NCI-H526 treated with DMSO at 0.1 percent for 48 hours (cell line): Measurements from ENCODE around the gene RHEX.
"Not testable (repeated sequence)": the region's sequence is repeated elsewhere in the genome, so short reads cannot be mapped to it uniquely, and the experiment has no call there.

Experiments used
- DNase-seq: peaks from one replicate; lab custom pipeline; 2025; lab: John Stamatoyannopoulos, UW

RHEX gene

DNA sequence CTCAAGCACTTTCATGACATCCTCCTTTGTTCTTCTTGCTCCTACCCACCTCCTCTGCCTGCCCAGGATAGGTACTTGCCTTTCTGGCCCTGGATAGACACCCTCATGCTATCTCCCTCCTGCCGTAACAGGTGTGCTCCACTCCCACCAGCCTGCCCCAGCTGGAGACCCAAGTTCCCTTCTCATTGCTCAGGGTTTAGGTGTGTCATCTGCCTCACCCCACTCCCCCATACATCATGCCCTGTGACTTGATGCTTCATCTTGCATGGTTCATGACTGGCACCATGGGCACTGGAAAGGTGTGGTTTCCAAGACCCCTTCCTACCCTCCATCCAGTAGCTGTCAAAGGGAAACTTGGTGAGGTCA, 5.9 kb downstream of the RHEX start:
- no peak for DNase-seq

DNA sequence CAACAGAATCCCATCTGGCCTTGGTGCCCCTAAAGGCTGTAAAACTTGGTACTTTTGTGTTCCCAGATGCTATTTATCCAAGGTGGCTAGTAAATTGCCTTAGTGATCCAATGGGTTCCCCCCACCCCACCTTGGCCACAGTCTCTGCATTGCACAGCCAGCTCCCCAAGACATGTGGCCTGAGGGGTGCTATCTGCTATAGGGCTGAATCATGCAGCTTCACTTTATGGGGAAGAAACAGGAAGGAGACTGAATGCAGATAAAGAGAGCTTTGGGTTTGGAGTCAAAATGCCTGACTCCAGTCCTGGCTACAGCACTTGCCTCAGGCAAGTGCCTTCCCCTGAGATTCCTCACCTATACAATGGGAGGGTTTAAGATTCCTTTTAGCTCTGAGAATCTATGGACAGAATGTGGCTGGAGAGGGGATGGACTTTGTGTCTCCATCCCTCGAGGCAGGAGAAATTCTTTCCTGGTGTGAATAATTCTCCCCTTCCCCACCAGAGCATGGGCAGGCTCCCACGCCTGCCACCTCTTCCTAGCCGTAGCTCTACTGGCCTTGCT, 6.5 kb downstream of the RHEX start:
- DNase-seq = no peak

DNA sequence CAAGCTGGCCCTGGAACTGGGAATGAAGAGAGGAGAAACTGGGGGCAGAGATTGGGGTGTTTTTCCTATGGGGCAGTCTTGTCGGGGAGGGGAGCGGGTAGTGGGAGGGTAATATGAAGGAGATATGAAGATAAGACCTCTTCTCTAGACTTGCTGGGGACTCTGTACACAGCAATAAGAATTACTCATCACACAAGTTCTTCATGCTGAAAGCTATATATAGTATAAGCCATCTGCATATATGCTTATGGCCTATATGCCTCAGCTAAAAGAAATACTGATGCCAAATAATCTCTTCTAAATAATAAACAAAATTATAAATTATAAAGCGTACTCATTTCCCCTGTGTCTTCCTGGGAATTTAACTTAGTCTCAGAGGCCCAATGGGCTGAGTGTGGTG, 7.9 kb downstream of the RHEX start:
- no peak for DNase-seq

DNA sequence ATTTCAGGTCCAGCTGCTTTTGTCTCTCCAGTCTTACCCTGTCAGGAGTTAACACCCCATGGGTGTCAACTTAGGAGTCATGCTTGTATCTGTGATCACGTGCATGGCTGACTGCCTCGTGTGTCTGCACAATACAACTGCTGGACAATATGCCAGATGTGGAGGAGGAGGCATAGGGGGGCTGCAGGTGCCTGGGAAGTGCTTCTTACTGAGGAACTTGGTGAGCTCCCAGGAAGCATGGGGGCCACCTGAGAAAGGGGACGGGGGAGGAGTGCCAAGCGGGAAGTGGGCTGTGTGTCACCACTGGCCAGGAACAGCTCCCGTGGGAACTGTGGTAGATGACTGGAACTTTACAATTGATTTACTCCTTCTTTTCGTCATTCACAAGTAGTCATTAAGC, 9.5 kb downstream of the RHEX start:
- no peak for DNase-seq

DNA sequence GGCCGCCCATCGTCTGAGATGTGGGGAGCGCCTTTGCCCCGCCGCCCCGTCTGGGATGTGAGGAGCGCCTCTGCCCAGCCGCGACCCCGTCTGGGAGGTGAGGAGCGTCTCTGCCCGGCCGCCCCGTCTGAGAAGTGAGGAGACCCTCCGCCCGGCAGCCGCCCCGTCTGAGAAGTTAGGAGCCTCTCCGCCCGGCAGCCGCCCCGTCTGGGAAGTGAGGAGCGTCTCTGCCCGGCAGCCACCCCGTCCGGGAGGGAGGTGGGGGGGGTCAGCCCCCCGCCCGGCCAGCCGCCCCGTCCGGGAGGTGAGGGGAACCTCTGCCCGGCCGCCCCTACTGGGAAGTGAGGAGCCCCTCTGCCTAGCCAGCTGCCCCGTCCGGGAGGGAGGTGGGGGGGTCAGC, 11.0 kb downstream of the RHEX start:
- DNase-seq = not testable (repeated sequence)

DNA sequence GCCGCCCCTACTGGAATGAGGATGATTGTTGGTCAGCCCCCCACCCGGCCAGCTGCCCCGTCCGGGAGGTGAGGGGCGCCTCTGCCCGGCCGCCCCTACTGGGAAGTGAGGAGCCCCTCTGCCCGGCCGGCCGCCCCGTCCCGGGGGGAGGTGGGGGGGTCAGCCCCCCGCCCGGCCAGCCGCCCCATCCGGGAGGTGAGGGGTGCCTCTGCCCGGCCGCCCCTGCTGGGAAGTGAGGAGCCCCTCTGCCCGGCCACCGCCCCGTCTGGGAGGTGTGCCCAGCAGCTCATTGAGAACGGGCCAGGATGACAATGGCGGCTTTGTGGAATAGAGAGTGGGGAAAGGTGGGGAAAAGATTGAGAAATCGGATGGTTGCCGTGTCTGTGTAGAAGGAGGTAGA, 11.5 kb downstream of the RHEX start:
- DNase-seq = not testable (repeated sequence)

DNA sequence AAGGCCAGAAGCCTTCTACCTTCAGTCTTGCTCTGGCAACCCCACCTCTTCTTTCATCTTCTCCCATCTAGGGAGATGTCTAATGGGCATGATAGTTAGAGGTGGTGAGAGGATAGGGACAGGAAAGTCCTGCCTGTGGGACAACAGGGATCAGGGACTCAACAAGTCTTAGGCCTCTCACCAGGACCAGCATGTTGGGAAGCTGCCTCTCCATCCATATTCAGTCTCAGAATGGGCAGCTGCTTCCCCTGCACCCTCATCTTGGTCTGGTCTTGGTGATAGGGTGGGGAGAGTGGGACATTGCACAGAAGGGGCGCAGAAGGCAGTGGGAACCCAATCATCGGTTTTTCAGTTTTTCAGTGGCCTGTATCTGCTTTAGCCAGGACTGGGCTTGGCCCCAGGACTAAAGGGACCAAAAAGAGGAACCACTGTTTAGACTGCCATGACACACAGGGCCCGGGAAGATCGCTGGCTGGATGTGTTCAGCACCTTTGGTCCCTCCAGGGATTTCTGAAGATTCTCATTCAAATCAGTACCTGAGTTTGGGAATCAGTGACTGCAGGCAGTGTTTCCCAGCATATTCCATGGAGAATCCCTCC, 12.7 kb downstream of the RHEX start:
- DNase-seq = no peak

DNA sequence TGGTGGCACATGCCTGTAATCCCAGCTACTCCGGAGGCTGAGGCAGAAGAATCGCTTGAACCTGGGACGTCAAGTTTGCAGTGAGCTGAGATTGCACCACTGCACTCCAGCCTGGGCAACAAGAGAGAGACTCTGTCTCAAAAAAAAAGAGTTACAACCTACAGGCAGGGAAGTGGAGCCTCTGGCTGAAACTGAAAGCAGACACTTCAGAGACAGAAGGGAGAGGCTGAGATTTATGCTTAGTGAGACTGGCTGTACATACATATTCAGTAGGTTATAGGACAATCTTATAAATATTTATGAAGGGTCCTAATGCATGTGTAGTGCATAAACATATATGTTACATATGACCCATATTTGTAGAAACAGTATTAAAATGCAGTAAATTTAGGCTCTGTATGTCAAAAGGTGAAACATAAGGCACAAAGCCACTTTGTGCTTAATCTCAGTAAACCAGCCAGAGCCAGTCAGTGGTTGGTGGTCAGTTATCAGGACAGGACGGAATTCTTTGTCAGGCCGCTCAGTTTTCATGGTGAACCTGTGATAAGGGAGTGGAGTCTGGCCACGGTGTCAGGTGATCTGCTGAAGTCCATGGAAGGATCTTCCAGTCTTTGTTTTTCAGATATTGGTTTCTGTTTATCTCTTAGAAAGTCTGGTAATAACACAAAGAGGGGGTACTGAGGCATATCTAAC, 13.7 kb downstream of the RHEX start:
- no peak for DNase-seq

DNA sequence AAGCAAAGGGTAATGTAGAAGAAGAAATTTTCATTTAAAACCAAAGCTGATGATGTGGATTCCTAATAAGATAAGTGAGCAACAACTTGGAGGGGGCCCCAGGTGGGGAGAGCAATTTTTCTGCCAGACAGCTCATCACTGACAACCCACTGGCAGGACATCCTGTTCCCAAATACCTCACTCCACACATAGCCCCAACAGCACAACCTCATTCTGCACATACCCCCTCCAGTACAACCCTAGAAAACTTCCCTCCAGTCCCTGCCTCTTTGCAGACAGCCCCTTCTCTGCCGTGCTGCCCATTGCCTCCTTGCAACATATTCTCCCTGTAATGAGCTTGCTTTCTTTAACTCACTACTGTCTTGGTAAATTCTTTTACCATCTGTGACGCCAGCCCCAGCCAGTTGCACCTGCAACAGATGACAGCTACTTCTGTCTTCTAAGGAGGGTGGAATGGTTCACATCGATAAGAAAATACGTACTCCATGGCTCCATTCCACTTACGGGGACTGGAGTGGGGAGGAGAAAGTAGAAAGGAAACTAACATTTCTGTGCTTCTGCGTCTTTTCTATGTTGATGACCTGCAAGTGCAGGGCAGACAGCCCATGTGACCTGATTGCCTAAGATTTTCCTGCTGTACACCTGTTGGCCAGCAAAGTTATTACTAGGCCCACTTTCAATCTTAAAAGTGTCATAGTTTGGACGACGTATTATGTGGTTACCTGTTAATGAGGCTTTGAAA, 14.7 kb downstream of the RHEX start:
- DNase-seq = no peak

DNA sequence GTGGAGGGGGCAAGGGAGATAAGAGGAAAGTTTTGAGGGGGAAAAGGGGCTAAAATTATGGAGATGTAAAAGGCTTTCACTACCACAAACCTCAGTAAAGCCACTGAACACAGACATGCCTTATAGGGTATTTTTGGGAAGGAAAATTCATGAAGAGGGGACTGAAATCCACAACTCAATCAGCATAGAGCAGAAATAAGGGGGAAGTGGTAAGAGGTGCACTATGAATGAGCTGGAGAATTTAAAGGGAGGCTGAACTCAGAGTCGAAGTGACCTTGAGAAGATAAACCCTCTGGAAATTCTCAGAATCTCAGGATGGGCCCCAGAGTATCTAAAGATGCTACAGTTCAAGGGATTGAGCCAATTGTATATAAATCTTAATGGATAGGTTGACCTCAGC, 15.3 kb downstream of the RHEX start:
- no peak for DNase-seq

DNA sequence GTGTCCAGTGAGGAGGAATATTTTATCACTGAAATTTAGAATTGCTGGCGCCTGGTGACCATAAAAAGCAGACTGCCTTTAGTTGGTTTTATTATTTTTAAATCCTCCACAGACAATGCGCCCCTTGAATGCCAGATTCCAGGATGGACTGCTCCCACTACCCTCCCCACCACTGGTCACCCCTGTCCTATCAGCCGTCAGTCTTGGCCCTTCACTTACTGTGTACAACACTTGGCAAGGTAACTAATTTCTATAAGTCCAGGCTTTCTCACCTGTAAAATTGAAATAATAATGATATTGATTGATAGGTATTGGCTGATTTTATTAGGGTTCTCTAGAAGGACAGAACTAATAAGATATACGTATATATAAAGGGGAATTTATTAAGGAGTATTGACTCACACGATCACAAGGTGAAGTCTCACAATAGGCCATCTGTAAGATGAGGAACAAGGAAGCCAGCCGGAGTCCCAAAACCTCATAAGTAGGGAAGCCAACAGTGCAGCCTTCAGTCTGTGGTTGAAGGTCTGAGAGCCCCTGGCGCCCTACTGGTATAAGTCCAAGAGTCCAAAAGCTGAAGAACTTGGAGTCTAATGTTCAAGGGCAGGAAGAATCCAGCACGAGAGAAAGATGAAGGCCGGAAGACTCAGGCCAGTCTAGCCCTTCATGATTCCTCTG, 17.8 kb downstream of the RHEX start:
- no peak for DNase-seq

DNA sequence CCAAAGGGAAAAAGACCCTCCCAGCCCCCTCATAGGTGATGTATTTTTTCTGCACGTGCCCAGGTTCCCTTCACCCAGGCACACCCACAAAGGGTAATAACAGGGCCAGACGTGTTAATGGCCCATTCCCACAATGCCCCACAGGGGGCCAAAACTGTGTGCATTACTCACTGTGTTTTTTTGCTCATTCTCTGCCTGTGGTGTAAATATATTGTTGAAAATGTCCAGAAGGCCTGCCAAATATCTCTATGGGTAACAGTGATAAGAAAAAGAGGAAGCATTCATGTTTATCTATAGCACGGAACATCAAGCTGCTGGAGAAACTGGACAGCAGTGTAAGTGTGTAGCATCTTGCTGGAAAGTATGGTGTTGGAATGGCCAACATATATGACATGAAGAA, 21.9 kb downstream of the RHEX start:
- no peak for DNase-seq

DNA sequence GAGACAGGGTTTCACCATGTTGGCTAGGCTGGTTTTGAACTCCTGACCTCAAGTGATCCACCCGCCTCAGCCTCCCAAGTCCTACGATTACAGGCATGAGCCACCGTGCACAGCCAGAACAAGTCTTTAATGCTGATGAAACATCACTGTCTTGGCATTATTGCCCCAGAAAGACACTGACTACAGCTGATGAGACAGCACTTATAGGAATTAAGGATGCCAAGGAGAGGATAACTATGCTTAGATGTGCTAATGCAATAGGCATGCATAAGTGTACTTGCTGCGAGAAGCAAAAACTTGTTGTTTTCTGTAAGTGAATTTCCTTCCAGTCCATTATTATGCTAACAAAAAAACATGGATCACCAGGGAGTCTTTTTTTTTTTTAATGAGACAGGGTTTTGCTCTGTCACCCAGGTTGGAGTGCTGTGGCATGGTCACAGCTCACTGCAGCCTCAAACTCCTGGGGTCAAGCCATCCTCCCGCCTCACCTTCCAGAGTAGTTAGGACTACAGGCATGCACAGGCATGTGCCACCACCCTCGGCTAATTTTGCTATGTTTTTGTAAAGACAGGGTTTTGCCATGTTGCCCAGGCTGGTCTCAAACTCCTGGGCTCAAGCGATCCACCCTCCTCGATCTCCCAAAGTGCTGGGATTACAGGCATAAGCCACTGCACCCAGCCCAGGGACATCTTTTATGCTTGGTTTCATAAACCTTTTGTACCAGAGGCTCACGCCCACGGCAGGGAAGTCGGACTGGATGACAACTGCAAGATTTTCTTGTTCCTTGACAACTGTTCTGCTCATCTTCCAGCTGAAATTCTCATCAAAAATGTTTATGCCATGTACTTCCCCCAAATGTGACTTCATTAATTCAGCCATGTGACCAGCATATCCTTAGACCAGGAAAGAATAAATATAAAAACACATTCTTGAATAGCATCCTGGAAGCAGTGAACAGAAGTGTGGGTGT, 23.1 kb downstream of the RHEX start:
- DNase-seq = no peak

DNA sequence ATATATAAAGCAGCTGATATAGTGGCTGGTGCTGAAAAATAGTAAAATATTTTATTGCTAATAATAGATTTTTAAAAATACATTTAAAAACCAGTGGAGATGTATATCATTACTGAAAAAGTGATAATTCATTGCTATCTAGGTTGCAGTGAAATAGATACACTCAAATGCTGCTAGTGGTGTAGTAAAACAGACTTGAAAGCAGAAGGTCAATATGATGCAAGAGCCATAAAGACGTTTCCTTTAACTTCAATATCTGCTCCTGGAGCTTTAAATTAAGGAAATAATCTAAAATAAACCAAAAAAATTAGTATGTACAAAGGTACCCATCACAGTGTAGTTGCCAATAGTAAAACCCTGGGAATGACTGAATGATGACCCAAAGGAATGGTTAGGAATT, 26.2 kb downstream of the RHEX start:
- no peak for DNase-seq

DNA sequence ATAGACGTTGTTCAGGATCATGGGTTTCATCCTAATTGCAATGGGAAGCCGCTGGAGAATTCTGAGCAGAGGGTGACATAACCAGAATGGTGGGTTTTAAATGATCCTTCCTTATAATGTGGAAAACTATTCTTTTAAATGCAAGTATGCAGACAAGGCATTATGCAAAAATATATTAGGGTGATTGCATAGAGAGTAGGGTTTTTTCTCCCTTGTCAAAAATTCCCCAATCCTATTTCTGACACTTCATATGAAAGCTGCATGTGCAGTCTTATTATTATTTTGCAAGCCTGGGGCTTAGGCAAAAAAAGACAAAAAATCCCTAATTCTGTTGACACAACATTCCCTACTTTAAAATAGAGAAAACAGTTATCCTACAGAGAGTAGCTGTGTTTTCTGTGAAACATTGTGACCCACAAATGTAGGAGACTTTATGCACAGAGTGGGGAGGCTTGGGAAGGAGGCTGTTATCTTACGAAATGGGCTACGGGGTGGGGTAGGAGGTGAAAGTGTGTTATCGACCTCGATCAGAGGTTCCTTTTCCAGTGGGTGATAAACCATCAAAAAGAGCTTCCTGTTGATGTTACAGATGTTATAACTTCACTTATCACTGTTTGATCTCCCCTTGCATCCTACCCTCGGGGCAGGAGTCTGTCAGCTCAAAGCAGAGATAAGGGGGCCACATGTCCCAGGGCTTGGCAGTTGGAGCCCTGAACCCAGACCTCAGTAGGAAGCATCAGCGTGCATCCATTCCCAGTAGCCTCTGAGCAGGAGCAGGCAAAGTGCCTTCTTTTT, 27.2 kb downstream of the RHEX start:
- no peak for DNase-seq

DNA sequence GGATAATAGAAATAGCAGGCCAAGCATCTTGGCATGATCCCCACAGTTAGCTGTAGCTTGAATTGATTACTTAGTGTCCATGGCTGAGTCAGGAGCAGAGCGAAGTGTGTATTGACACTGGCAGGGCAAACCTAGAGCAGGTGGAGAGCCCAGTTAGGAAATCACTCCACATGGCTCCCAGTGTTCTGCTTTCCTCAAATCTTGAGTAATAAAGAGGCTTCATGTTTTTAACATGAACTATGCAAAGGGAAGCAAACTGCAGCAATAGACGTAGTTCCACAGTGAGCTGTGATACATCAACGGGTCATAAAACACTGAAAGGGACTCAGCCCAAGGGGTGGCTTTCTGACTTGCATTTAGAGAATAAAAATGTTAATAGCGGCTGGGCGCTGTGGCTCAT, 28.9 kb downstream of the RHEX start:
- no peak for DNase-seq

DNA sequence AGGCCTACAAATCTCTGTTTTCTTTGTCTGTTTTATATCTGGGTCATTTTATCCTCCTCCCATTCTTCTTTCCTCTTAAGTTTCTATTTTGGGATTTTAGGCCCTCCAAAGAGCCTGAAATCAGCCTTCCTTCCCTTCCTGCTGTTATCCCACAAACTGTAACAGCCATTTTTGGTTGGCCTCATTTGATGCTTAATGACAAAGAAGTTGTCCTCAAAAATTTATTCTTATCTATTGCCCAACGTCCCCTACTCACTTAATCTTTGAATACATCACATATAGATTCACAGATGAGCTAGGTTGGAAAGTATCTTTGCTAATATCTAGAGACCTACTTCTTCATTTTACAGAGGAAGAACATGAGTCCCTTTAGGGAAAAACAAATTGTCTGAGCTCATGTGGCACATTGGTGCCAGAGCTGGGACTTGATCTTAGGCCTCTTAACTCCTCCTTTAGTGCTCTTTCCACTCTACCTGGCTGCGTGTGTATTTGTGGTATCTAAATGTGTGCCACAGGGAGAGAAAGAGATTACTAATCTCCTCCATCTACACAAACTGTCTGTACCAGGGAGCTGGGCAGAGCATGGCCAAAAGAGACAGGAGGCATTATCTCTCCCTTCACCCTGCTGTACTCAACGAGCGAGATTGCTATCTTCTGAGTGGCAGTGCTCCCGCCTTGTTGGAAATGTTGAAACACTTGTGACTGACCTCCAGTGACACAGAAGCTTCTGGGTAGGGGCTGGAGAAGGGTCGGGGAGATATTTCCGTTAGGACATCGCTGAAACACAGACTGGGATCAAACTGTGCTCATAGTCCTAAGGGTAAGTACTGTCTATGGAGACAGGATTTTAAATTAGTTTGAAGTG, 30.1 kb downstream of the RHEX start:
- DNase-seq = no peak

DNA sequence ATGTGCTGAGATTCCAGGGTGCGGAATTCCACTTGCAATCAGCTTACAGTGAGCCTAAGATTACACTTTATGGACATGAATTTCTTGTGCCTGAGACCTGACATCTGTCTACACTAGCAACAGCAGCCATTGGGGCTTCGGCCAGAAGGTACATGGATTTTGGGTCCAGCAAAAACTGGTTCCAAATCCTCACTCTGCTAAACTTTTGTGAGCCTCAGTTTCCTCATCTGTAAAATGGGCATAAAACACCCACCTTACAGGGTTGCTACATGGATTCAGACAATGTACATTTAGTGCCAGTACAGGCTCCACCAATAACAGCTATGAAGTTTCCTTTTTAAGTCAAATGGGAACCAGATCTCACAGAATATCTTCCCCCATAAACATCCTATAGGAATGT, 30.8 kb downstream of the RHEX start:
- DNase-seq = no peak

DNA sequence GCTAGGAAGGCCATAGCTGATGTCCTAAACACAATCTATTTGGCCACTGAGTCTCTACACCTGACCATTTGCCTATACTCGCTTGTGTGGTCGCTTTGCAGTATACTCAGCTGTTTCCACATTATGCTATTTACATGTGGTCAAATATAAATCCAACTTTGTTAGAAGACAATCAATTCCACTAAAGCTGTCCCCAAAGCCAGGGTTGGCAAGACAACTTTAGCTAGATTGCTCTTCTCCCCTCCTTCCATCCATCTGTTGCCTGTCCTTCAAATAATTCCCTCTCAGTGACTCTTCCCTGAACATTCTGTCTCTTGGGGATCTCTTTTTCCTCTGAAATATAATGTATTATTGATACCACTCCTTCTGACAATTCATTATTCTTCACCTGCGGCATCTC, 34.1 kb downstream of the RHEX start:
- no peak for DNase-seq

DNA sequence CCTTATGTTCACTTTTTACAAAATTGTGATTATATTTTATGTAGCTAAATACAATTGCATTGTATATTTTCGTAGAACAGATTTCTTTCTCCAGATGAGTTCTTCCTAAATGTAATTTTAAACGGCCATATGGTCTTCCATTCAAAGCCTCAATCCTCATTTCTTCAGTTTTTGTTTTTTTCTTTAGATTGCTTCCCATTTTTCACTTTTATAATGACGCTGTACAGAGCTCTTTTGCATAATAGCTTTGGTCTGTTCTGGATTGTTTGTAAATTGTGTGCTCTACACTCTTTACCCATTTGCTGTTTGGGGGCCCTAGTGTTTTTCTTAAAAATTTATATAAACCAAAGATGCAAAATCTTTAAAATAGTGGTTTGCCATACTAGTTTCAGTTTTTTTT, 36.4 kb downstream of the RHEX start:
- no peak for DNase-seq
